HG02610 (cell line): Measurements from ENCODE around the gene VAMP2.
A peak's percentile ranks its signal among the peaks of the same experiment; 100 is the strongest.

Experiments
- ATAC-seq: cut with Tn5 transposase; IDR thresholded peaks from one replicate; pipeline ENCODE4 v1.9.1; 2021; ENCODE audit warnings: mild to moderate bottlenecking, moderate library complexity; ENCODE audit not compliant: unreplicated experiment

Gene VAMP2

DNA sequence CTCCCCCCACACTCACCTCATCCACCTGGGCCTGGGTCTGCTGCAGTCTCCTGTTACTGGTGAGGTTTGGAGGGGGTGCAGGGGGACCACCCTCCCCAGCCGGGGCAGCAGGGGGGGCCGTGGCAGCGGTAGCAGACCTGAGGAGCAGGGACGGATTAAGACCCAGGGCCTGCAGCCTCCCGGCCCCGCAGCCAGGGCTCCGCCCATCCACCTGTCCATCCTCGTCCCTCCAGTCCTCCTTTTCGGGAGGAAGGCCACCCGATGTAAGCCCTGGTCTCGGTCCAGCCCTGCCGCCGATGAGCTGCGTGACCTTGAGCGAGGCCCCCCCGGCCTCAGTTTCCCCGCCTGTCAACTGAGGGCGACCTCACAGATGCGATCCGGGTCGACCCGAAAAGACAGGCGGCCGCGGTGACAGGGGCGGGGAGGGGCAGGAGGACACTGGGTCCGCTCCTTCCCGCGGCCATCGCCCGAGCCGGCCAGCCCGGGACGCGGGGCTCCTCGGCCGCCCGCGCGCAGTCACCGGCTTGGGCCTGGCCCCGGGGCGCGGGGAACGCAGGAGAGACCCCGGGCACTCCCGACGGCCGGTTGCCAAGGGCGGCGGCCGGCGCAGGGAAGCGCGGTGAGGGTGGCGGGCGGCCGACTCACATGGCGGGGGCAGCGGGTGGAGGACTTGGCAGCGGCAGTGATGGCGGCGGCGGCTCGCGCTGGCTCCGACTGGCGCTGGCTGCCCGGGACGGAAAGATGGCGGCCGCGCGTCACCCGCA, at the start of gene VAMP2:
TSS of gene VAMP2 (minus strand) at position 716 of the 764 bp plus-strand sequence. CDS start at position 647, 69 bp downstream.
- no peak for ATAC-seq

- no peak for ATAC-seq
Measured at GRCh38 chr17:8210761-8211458, 48.2 kb upstream of the VAMP2 start.

DNA sequence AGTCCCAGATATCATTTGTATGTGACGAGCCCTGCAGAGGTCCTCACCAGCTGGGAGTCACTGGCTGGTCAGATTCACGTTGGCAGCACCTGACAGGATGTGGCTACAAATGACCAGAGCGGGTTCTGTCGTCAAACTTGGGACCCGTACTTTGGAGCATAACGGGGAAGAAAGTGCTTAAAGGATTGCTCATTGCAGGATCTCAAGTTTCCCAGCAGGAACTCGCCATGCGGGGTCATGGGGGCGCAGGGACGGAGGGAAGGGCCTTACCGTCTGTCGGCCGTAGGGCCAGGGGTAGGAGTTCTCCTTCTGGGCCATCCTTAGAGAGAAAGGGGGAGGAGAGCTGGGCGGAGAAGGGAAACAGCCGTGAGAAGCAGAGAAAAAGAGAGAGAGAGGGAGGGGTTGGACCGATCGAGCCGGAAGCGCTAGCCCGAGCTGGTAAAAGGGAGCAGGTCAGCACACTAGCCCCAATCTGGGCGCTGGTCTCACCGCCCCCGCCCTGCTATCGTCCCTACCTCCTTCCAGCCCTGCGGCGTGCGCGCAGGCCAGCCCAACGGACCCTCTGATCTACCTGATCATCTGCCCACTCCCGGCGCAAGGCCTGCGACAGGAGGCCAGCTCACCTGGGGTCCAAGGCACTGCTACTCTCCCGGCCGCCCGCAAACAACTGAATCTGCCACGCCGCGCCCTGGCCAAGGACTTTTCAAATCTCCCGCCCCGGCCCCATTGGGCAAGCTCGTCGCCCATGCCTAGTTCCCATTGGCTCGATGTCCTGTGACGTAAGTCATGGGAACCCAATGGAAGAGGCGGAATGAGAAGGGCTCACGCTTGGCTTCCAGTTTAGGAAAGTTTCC, 47.4 kb upstream of the VAMP2 start, which contains the start of gene AURKB:
TSS of gene AURKB (minus strand) at position 669 of the 854 bp plus-strand sequence. CDS start at position 318, 351 bp downstream.
- ATAC-seq: peak; percentile 83

- ATAC-seq: no peak
Measured at GRCh38 chr17:8206536-8206935, 43.8 kb upstream of the VAMP2 start.

DNA sequence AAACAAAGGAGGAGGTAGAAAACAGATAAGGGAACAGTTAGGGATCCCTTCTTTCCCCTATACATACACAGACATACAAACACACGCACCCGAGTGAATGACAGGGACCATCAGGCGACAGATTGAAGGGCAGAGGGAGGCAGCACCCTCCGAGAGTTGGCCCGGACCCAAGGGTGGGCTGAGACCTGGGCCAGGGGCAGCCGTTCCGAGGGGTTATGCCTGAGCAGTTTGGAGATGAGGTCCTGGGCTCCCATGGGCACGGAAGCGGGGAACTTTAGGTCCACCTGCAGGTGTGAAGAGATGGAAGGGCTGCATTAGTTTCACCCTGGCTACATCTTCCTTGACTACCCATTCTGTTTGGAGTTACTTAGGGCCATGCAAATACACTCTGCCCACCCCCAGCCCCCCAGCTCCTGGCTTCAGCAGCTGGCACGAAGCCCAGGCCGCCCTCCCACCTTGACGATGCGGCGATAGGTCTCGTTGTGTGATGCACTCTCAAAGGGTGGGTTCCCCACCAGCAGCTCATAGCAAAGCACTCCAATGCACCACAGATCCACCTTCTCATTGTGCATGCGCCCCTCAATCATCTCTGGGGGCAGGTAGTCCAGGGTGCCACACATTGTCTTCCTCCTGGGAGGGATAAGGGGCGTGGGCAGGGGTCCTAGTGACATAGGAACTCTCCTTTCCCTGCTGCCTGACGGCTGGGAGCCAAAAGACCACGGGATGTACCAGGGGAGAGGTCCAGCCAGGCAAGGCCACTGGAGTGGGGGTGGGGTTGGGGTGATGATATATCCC, 42.2 kb upstream of the VAMP2 start:
- no peak for ATAC-seq

DNA sequence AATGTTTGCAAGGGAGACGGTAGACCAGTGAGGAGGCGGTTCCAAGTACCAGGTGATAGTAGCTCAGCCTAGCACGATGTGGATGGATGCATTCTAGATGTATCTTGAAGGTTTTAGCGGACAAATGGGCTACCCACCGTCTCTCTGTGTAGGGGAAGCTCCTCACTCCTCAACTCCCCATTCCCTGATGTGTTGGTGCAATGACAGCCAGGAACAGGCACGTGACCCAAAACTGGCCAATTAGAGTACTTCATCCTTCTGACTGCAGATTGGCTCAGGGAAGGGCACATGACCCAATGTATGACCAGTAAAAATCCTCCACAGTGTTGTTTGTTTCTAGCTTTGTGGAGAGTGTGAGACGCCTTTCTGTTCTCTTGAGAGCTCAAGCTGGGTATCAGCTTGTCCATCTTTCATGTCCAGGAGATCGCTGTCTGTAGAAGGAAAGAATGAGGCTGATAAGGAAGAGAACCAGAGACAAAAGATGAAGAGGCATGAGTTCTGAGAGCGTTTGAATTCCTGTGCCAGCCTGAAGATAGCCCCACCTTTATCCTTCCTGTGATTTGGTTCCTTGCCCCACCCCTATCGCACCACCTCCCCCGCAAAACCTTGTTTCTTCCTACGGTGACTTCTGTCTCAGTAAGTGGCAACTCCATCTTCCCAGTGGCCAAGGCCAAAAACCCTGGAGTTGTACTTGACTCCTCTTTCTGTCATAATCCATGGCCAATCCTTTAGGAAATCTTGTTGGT, 29.5 kb upstream of the VAMP2 start:
- peak; percentile 33 for ATAC-seq

- no peak for ATAC-seq
Measured at GRCh38 chr17:8190506-8190905, 27.8 kb upstream of the VAMP2 start.

DNA sequence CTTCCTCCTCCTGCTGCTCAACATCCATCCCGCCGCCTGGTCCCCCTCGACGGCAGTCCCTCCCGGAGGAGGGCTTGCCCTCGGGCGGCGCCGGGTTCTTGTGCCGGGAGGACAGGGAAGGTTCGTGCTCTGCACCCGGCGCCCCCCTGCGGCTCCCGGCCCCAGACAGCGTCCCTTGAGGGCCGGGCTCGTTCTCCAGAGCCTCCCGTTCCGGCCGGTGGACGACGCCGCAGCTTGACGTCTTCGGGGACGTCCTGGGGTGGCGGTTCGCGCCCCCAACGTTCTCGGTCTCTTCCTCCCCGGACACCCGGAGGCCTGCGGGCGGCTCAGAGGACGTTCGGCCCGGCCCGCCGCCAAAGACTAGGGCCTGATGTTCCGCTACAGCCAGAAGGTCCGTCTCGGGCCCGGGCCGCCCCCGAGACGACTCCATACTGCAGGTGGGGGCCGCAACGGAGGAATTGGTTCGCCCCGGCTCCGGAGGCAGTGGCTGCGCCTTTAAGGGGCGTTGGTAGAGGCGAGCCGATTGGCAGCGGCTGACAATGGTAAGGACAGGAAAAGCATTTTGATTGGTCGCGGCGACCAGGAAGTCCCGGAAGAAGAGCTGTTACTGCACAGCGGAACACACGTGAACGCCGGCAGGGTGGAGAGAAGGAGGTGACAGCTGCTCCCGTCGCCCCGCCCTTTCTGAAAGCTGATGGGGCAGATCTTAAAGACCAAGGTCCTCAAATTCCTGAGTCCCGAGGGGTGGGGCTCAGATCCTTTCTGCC, 27.1 kb upstream of the VAMP2 start, which contains the start of gene BORCS6:
TSS of gene BORCS6 (minus strand) at position 470 of the 767 bp plus-strand sequence. CDS start at position 430, 40 bp downstream.
- peak; percentile 55 for ATAC-seq

GRCh38 chr17:8189041-8189710, 26.4 kb upstream of the VAMP2 start:
- ATAC-seq: no peak

GRCh38 chr17:8188263-8188839, 25.6 kb upstream of the VAMP2 start:
- ATAC-seq: no peak

DNA sequence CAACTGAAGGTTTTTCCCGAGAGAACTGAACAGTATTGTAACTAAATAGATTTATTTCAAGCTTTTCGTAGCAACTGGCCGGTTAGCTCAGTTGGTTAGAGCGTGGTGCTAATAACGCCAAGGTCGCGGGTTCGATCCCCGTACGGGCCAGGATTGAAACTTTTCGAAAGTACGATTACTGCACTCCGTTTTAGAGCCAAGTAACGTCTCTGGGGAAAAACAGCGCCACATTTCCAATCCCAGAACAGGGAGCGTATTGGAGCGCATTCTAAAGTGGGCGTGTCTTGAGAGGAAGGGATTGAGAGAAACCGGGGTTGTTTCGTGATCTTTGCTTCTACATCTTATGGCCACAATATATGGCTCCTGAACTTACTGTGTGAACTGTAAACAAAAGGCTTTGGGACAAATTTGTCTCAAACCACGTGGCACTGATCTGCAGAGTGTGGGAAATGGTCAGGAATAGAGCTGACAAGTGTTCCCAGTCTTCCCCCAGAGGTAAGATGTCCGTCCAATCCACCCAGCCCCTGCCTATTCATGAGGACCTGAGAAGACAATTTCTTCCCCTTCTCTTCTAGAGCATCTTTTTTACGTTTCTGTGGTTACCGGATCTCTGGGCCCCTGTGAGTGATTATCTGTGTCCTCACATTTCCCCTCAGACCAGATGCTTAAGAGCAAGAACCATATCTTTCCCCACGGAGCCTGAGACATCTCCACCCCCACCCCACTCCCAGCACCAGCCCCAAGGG, 24.9 kb upstream of the VAMP2 start:
- no peak for ATAC-seq

DNA sequence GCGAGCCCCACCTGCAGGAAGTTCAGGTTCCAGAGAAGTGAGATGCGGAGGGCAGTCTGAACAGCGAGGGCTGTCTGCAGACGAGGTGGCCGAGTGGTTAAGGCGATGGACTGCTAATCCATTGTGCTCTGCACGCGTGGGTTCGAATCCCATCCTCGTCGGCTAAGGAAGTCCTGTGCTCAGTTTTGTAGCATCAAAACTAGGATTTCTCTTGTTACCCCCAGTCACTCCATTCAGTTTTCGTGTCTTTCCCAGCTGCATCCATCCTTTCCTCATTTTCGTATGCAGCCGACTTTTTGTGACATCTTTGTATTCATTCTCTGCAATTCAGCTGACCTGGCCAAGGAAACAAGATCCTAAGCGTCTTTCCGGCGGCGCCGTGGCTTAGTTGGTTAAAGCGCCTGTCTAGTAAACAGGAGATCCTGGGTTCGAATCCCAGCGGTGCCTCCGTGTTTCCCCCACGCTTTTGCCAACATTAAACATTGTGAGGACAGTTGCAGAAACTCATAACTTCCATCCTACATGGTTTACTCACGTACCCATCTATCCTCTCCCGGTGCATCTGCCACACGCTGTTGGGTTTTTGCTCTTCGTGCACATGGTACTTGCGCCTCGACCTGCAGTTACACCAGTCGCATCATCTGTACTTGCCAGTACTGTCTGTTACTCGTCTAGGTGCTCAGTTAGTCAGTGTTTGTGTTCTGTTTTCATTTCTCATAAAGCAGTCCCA, 24.2 kb upstream of the VAMP2 start:
- no peak for ATAC-seq

GRCh38 chr17:8186446-8186786, 23.7 kb upstream of the VAMP2 start:
- no peak for ATAC-seq

DNA sequence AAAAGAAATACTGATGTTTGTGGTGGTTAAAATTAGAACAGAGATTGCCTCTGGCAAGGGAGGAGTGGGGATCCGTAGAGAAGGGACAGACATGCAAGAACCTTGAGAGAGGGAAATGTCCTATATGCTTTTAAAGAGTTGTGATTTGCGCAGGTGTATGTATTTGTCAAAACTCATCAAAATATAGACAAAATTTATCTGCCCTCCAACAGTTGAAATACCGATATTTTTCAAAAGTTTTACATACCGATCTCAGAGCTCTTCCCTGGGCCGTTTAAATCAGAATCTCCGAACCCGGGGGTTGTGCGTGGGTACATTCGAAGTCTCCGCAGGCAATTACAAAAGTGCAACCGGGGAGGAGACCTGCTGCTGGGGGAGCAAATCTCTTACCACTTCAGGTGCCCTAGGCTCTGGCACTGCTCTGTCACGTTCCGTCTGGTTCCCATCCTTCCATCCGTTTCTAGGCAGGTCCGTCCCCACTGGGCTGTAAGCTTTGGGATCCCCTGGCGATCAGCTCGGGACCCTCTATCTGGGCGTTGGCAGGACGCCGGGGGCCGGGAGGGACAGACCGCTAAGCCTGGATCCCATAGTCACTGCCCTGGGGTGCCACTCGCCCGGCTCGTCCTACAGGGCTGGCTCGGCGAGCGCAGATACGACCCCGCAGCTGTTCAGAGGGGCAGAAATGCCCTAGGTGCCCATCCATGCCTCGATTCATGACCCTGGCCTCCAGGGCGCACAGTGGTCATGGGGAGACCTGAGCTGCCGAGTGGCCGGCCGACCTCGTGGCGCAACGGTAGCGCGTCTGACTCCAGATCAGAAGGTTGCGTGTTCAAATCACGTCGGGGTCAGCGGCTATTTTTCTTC, 23.1 kb upstream of the VAMP2 start:
- ATAC-seq: no peak

DNA sequence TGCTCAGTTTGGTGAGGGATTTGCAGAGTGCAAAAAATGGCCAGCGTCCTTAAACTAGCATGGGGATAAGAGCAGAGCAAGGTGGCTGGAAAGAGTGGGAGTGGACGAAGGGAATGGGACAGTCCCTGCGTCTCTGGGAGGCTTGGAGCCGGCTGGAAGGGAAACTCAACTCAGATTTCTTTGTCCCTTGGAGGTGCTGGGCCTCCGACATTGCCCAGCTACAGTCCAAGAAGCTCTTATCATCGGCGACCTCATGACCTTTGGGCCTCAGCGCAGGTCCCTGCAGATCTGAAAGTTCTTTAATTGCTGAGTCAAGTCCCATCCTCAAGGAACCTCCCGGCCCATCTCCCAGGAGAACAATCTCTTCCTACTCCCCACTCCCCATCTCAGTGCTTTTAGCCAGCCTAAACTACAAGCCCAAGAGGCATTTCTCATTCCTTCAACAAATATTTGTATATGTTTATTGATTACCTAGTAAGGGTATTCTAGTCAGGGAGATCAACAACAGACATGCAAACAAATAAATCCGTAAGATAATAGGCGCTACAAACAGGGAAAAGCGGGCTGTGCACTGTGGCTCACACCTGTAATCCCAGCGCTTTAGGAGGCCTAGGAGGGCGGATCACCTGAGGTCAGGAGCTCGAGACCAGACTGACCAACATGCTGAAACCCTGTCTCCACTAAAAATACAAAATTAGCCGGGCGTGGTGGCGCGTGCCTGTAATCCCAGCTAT, 14.4 kb upstream of the VAMP2 start:
- no peak for ATAC-seq
